SK-N-SH treated with all-trans-retinoic acid at 6 μM for 48 hours (cell line): ENCODE measurements around the gene SCAP.

ENCODE experiments used
- ARNTL ChIP-seq: fragments of 450-650 bp; formaldehyde crosslinking; IDR thresholded peaks from 2 replicates; pipeline ENCODE4 v1.5.0; 2020; ENCODE audit warnings: low read depth, mild to moderate bottlenecking, moderate library complexity, borderline replicate concordance
- CREB5 ChIP-seq: fragments of 250-450 bp; sonication (Bioruptor Pico); IDR thresholded peaks from 2 replicates; pipeline ENCODE4 v1.5.1; 2020; ENCODE audit warnings: low read depth, mild to moderate bottlenecking, moderate library complexity
- ESRRG ChIP-seq: fragments of 250-450 bp; sonication (Bioruptor Pico); IDR thresholded peaks from 2 replicates; pipeline ENCODE4 v1.6.1; 2021; ENCODE audit warnings: mild to moderate bottlenecking
- ISL1 ChIP-seq: fragments of 250-450 bp; sonication (Bioruptor Pico); IDR thresholded peaks from 2 replicates; pipeline ENCODE4 v2.1.2; 2022; ENCODE audit warnings: mild to moderate bottlenecking, moderate library complexity
- OSR1 ChIP-seq: fragments of 250-450 bp; sonication (Bioruptor Pico); IDR thresholded peaks from 2 replicates; pipeline ENCODE4 v1.8.0; 2022; ENCODE audit warnings: moderate library complexity, mild to moderate bottlenecking, inconsistent platforms
- PATZ1 ChIP-seq: fragments of 250-450 bp; sonication (Bioruptor Pico); IDR thresholded peaks from 2 replicates; pipeline ENCODE4 v1.8.0; 2020; ENCODE audit warnings: mild to moderate bottlenecking, moderate library complexity, borderline replicate concordance
- RARB ChIP-seq: fragments of 250-450 bp; sonication (Bioruptor Pico); IDR thresholded peaks from 2 replicates; pipeline ENCODE4 v1.8.0; 2021; ENCODE audit warnings: mild to moderate bottlenecking, moderate library complexity
- TCF4 ChIP-seq: fragments of 250-450 bp; sonication (Bioruptor Pico); IDR thresholded peaks from 2 replicates; pipeline ENCODE4 v1.8.0; 2021; ENCODE audit warnings: mild to moderate bottlenecking, moderate library complexity, borderline replicate concordance
- TOX ChIP-seq: fragments of 250-450 bp; sonication (Bioruptor Pico); IDR thresholded peaks from 2 replicates; pipeline ENCODE4 v1.8.0; 2021; ENCODE audit warnings: mild to moderate bottlenecking, moderate library complexity, borderline replicate concordance
- TSHZ2 ChIP-seq: fragments of 250-450 bp; sonication (Bioruptor Pico); IDR thresholded peaks from 2 replicates; pipeline ENCODE4 v1.5.0; 2020; ENCODE audit warnings: mild to moderate bottlenecking, moderate library complexity
- ZC3H10 ChIP-seq: fragments of 250-450 bp; sonication (Bioruptor Pico); IDR thresholded peaks from 2 replicates; pipeline ENCODE4 v1.5.1; 2021; ENCODE audit warnings: mild to moderate bottlenecking, moderate library complexity
- ZFP3 ChIP-seq: fragments of 250-450 bp; sonication (Bioruptor Pico); IDR thresholded peaks from 2 replicates; pipeline ENCODE4 v1.5.0; 2020; ENCODE audit warnings: mild to moderate bottlenecking, moderate library complexity
- ZFP30 ChIP-seq: fragments of 450-650 bp; formaldehyde crosslinking; IDR thresholded peaks from 2 replicates; pipeline ENCODE4 v1.5.0; 2022; ENCODE audit warnings: mild to moderate bottlenecking, moderate library complexity
- ZNF565 ChIP-seq: fragments of 450-650 bp; formaldehyde crosslinking; conservative IDR thresholded peaks from 2 replicates; pipeline ENCODE4 v1.5.0; 2020; ENCODE audit warnings: low read depth, mild to moderate bottlenecking, moderate library complexity

GRCh38 chr3:47434849-47435248 lies 40.9 kb downstream of the SCAP start:
- TF ChIP-seq ZFP3 (no peak), ARNTL (CRISPR knock-in tag) (no peak), RARB (CRISPR knock-in tag) (no peak), ESRRG (CRISPR knock-in tag) (no peak), TOX (CRISPR knock-in tag) (no peak), CREB5 (CRISPR knock-in tag) (no peak), TSHZ2 (CRISPR knock-in tag) (no peak), PATZ1 (CRISPR knock-in tag) (no peak), ZFP30 (CRISPR knock-in tag) (no peak), ISL1 (no peak), TCF4 (no peak), OSR1 (no peak), ZC3H10 (no peak), ZNF565 (CRISPR knock-in tag) (no peak)
